ENCODE results near the gene BCAS4. TPM values are rescaled to one million over a fixed set of nuclear protein-coding genes. Genes with fewer than 3 reads are reported as not detected.

BCAS4 gene
- total and polyA plus RNA-seq, 8 donors = 2.9 to 8.2 (median 6.8) TPM

GRCh38 chr20:50802289-50802688 is 7.4 kb downstream of the BCAS4 start:
- ATAC-seq (no peak), DNase-seq (no peak)
- Histone ChIP-seq H3K4me1 (no peaks in the 10 kb centered on the region), H3K27ac (no peak overlapping the region), H3K27me3 (no peaks in the 10 kb centered on the region), H3K4me3 (no peak overlapping the region), H3K36me3 (no peaks in the 10 kb centered on the region), H3K9me3 (no peaks in the 10 kb centered on the region)
- intact Hi-C loops (cut with DNase I) = no loop called here
- TF ChIP-seq CTCF (IDR thresholded peaks at IDR 0.05) = no peak

- H3K4me3 ChIP-seq = no peak overlapping the region
- intact Hi-C loops (cut with DNase I) = no loop called here
- no peak overlapping the region for H3K27ac ChIP-seq
- no peaks in the 10 kb centered on the region for H3K4me1 ChIP-seq
- no peaks in the 10 kb centered on the region for H3K9me3 ChIP-seq
- H3K36me3 ChIP-seq = no peaks in the 10 kb centered on the region
- ATAC-seq (no peak), DNase-seq (no peak)
- H3K27me3 ChIP-seq = no peaks in the 10 kb centered on the region
- TF ChIP-seq CTCF (IDR thresholded peaks at IDR 0.05) = no peak
Measured at GRCh38 chr20:50804437-50805348, 9.8 kb downstream of the BCAS4 start.

GRCh38 chr20:50805349-50805684 is 10.5 kb downstream of the BCAS4 start:
- no peaks in the 10 kb centered on the region for H3K9me3 ChIP-seq
- intact Hi-C loops (cut with DNase I) = no loop called here
- TF ChIP-seq CTCF (IDR thresholded peaks at IDR 0.05) = no peak
- ATAC-seq (no peak), DNase-seq (no peak)
- no peaks in the 10 kb centered on the region for H3K4me1 ChIP-seq
- no peaks in the 10 kb centered on the region for H3K36me3 ChIP-seq
- H3K4me3 ChIP-seq = no peak overlapping the region
- H3K27me3 ChIP-seq = no peaks in the 10 kb centered on the region
- H3K27ac ChIP-seq = no peak overlapping the region

- no peaks in the 10 kb centered on the region for H3K36me3 ChIP-seq
- intact Hi-C loops (cut with DNase I) = no loop called here
- no peaks in the 10 kb centered on the region for H3K4me1 ChIP-seq
- no peak for DNase-seq
- H3K27me3 ChIP-seq = no peaks in the 10 kb centered on the region
- no peak for ATAC-seq
- no peak overlapping the region for H3K27ac ChIP-seq
- no peak overlapping the region for H3K4me3 ChIP-seq
- no peaks in the 10 kb centered on the region for H3K9me3 ChIP-seq
- no peak for TF ChIP-seq CTCF (IDR thresholded peaks at IDR 0.05)
Measured at GRCh38 chr20:50806126-50806768, 11.4 kb downstream of the BCAS4 start.

GRCh38 chr20:50810063-50810462 is 15.2 kb downstream of the BCAS4 start:
- H3K4me3 ChIP-seq = no peak overlapping the region
- intact Hi-C loops (cut with DNase I) = no loop called here
- TF ChIP-seq CTCF (IDR thresholded peaks at IDR 0.05) = no peak
- H3K27ac ChIP-seq = no peak overlapping the region
- H3K27me3 ChIP-seq = no peaks in the 10 kb centered on the region
- no peak for ATAC-seq
- no peaks in the 10 kb centered on the region for H3K4me1 ChIP-seq
- H3K9me3 ChIP-seq = no peaks in the 10 kb centered on the region
- DNase-seq = no peak
- H3K36me3 ChIP-seq = no peaks in the 10 kb centered on the region
